Ramos (cell line): ENCODE results near the gene GALNT17.
"Not testable (repeated sequence)": the region's sequence is repeated elsewhere in the genome, so short reads cannot be mapped to it uniquely, and the experiment has no call there.

Experiments
- in situ Hi-C: fragments of 300-500 bp; cut with MboI; formaldehyde crosslinking; loops from one replicate; pipeline ENCODE4 v1.14.3; 2022; ENCODE audit warnings: low sequenced_read_pairs; ENCODE audit not compliant: unreplicated experiment

The GALNT17 gene

DNA sequence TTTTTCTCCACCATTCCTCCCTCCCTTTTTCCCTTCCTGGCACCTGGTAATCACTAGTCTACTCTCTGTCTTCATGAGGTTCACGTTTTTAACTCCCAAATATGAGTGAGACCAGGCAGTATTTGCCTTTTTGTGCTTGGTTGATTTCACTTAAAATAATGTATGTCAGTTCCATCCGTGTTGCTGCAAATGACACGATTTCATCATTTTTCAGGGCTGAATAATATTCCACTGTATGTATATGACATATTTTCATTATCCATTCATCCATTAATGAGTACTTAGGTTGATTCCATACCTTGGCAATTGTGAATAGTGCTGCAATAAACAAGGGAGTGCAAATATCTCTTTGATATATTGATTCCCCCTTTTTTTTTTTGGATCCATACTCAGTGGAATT, 25.8 kb downstream of the GALNT17 start:
- in situ Hi-C loops, result no loop called here

- in situ Hi-C loops, result no loop called here
Observed at GRCh38 chr7:71165708-71166107, 33.8 kb downstream of the GALNT17 start.

DNA sequence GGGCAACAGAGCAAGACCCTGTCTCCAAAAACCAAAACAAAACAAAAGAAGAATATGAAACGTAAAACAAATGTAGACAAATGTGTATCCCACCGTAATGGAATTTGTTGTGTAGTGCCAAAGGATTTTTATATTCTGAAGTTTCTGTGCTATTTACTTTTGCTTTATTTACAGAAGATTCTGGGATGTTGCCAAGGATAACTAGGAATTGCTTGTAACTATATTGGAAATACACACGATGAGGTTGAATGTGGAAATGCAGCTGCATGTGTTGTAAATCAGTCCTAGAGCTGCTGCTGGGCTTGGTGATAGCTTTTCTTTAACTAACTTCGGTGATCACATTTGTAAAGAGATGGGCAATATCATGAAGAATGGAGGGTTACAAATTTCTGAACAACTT, 39.5 kb downstream of the GALNT17 start:
- in situ Hi-C loops, result no loop called here

- in situ Hi-C loops, result no loop called here
Observed at GRCh38 chr7:71173955-71174354, 42.0 kb downstream of the GALNT17 start.

DNA sequence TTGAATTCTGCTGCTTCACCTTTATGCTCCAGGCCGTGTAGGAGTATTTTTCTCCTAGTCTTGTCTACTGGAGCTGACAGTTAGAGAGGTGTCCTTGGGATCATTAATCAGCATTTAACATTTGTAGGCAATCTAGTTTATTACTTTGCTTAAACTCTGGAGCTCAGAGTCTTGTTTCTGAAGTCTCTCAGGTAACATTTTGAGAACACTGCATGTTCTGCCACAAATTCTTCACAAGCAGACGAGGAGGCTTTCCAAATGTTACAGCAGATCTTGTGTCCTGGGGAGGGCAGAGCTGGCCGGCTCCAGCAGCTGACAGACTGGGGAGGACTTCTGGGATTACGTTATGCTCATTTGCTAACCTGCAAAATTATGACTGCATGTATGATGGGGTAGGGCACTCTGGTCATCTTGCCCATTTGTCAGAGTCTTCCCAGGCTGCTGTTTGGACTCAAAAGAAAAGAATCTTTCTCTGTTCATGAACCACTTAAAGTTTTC, 50.5 kb downstream of the GALNT17 start:
- in situ Hi-C loops, result no loop called here

GRCh38 chr7:71184136-71184535, 52.2 kb downstream of the GALNT17 start:
- in situ Hi-C loops, result no loop called here

DNA sequence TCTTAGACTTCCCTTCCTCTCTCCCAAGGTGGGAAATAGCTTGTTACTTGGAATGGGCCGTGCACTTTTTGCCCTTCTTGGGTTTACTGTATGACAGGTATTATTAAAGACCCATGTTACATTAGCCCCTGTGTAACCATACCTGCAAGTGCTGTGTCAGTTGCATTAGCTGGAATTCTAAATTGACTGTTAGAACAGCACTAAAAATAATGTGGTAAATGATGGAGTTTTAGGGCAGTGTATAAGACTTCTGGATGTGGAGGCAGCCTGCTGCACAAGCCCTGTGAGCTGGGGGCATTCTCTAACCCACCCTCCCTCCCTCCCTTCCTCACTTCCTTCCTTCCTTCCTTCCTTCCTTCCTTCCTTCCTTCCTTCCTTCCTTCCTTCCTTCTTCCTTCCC, 52.7 kb downstream of the GALNT17 start:
- in situ Hi-C loops, result no loop called here

- in situ Hi-C loops, result no loop called here
Observed at GRCh38 chr7:71186535-71187057, 54.7 kb downstream of the GALNT17 start.

DNA sequence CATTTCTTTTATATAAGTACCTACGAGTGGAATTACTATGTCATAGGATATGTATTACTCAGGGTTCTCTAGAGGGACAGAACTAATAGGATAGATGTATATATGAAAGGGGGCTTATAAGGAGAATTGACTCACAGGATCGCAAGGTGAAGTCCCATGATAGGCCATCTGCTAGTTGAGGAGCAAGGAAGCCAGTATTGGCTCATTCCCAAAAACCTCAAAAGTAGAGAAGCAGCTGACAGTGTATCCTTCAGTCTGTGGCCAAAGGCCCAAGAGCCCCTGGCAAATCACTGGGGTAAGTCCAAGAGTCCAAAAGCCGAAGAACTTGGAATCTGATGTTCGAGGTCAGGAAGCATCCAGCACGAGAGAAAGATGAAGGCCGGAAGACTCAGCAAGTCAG, 59.8 kb downstream of the GALNT17 start:
- in situ Hi-C loops, result no loop called here

DNA sequence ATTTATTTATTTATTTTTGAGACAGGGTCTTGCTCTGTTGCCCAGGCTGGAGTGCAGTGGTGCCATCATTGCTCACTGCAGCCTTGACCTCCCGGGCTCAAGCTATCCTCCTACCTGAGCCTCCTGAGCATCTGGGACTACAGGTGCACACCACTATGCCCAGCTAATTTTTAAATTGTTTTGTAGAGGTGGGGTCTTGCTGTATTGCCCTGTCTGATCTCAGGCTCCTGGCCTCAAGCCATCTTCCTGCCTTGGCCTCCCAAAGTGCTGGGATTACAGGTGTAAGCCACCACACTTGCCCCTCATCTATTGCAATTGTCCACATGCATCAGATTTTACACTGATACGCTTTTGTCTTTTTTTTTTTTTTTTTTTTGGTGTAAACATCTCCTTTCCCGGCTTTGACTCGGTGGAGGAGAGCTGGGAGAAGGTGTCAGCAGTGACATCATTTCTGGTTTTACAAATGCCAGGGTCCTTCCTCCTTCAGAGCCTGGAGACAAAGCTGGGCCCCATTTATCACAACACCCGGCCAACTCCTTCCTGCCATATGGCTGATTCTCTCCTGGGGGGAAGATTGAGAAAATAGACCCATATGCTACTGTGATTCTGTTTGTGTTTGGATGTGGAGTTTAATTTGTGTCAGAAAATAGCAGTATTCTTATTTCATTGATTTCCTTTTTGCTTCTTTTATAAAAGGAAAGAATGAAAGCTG, 61.3 kb downstream of the GALNT17 start:
- in situ Hi-C loops, result no loop called here

DNA sequence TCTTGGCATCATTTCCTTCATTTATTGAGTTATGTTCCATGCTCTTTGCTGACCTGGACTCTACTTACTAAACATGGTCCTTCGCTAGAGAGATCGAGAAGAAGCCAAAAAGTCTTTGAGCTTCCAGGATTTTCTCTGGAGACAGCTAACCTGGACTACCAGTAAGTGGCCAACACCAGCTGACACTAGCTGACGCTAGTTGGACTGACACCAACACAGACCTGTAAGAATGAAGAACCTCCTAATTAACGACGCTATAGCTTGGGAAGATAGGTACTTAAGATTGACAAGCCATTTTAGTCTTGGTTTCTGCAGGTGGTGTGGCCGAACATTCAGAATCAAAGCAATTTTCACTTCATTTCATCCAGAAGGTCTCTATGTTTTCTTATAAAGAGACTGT, 66.4 kb downstream of the GALNT17 start:
- in situ Hi-C loops, result no loop called here

DNA sequence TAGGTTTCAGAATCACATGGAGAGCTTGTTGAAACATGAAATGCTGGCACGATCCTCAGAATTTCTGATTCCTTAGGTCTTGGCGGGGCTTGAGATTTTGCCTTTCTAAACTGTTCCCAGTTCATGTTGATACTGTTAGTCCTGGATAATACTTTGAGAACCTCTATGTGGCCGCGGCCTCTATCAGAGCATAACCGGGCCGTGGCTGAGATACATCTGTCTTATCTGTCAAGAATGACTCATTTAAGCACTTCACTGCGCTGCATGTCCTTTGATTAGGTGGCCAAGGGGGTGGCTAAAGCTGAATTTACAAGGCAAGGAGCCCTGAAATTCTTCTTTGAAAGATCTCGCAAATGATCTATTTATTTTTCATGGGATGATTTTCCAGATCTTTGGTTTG, 66.9 kb downstream of the GALNT17 start:
- in situ Hi-C loops, result no loop called here

- in situ Hi-C loops, result no loop called here
Observed at GRCh38 chr7:71206184-71206583, 74.2 kb downstream of the GALNT17 start.

DNA sequence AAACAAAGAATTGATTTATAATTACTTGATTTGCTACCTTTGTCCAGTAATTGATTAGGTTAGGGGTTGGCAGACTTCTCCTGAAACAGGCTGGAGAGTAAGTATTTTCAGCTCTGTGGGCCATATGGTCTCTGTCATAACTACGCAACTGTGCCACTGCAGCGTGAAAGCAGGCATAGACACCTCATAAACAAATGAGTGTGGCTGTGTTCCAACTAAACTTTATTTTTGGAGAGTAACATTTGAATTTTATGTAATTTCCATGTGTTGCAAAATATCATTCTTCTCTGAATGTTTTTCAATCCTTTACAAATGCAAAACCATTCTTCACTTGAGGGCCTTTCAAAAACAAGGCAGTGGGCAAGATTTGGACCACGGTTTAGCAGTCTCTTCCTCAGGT, 76.9 kb downstream of the GALNT17 start:
- in situ Hi-C loops, result no loop called here

DNA sequence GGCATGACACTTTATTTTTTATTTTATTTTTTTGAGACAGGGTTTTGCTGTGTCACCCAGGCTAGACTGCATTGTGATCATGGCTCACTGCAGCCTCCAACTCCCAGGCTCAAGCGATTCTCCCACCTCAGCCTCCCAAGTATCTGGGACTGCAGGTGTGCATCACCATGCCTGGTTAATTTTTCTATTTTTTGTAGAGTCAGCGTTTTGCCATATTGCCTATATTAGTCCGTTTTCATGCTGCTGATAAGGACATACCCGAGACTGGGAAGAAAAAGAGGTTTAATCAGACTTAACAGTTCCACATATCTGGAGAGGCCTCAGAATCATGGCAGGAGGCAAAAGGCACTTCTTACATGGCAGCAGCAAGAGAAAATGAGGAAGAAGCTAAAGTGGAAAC, 77.5 kb downstream of the GALNT17 start:
- in situ Hi-C loops, result not testable (repeated sequence)

- in situ Hi-C loops, result no loop called here
Observed at GRCh38 chr7:71210220-71210619, 78.3 kb downstream of the GALNT17 start.

DNA sequence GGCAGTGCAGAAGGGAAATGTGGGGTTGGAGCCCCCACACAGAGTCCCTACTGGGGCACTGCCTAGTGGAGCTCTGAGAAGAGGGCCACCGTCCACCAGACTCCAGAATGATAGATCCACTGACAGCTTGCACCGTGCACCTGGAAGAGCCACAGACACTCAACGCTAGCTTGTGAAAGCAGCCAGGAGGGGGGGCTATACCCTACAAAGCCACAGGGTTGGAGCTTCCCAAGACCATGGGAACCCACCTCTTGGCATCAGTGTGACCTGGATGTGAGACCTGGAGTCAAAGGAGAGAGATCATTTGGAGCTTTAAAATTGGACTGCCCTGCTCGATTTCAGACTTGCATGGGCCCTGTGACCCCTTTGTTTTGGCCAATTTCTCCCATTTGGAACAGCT, 80.5 kb downstream of the GALNT17 start:
- in situ Hi-C loops, result not testable (repeated sequence)

DNA sequence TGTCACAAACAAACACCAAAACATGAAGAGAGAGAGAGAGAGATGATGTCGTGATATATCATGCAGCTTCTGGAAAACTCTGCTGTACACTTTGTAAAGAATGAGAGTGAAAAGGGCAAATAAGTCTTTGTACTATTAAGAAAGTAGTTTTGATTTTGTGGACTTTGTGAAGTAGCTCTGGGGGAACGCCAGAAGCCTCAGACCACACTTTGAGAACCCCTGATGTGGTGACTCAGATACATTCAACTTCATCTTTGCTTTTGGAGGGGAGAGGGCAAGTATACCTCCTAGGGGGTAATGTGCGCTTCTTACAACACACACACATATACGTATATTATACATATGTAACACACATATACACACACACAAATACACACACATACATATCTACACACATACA, 84.3 kb downstream of the GALNT17 start:
- in situ Hi-C loops, result no loop called here

DNA sequence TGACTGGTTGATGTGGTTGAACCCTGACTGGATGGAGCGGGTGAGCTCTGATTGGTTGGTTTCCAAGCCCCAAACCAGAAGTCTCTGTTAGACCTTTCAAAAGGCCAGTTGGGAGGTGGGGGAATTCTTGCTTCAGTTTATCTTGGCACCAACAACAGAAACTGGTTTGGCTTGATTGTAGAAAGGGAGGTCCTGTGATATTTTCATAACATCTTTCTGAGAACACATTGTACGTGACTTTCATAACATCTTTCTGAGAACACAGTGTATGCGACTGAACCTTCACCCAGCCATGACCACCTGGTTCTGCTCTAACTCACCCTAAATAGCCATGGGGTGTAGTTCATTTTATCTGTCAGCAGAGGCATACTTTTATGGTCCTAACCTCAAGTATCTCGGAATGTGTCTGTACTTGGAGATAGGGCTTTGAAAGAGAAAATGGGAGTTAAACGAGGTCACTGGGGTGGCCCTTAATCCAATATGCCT, 88.3 kb downstream of the GALNT17 start:
- in situ Hi-C loops, result no loop called here

DNA sequence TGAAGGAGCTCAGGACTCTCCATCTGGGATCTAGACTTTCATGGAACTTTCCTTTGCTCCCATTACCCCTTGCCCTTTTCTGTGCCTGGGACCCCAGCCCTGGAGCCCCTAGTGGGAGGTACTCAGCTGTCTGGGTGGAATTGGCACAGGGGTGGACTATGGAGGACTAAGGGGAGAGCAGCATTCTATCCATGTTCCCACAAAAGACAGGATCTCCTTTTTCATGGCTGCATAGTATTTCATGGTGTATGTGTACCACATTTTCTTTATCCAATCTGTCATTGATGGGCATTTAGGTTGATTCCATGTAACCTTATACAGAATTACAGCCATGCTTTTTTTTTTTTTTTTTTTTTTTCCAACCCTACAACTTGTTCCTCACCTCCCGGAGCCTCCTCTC, 89.1 kb downstream of the GALNT17 start:
- in situ Hi-C loops, result no loop called here

GRCh38 chr7:71221549-71221948, 89.6 kb downstream of the GALNT17 start:
- in situ Hi-C loops, result no loop called here

DNA sequence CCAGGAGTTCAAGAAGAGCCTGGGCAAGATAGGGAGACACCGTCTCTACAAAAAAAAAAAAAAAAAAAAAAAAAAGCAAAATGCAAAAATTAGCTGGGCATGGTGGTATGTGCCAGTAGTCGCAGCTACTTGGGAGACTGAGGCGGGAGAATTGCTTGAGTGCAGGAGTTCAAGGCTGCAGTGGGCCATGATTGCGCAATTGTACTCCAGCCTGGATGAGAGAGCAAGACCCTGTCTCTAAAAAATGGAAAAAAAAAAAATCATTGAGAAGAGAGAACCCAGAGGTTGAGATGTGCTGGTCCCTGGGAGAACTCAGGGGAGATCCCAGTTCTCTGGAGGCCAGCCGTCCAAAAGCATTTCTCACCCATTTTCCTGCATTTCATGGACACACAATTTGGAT, 95.2 kb downstream of the GALNT17 start:
- in situ Hi-C loops, result no loop called here
